GM10847 (cell line): Measurements from ENCODE around the gene RIC8A.

Experiments used
- POLR2A ChIP-seq: IDR thresholded peaks from 2 replicates; pipeline ENCODE4 v1.6.1; 2011; ENCODE audit not compliant: insufficient read length; ENCODE audit errors: extremely low read depth

RIC8A gene

GRCh38 chr11:257766-258493, 50.4 kb downstream of the RIC8A start:
- no peak for TF ChIP-seq POLR2A

GRCh38 chr11:259413-259812, 51.9 kb downstream of the RIC8A start:
- no peak for TF ChIP-seq POLR2A

- no peak for TF ChIP-seq POLR2A
Measured at GRCh38 chr11:261624-262023, 54.1 kb downstream of the RIC8A start.
